Large intestine (tissue), 3 donors: ENCODE results near the gene ESR2. TPM values are rescaled to one million over a fixed set of nuclear protein-coding genes. Genes with fewer than 3 reads are reported as not detected.
"Not testable (repeated sequence)": the region's sequence is repeated elsewhere in the genome, so short reads cannot be mapped to it uniquely, and the experiment has no call there.

Experiments
- DNase-seq, 2 donors: peaks; one replicate each; pipeline versions ENCODE4 v3.0.0 to v3.0.0-alpha.2; 2013
- H3K27ac ChIP-seq: one replicate; pipeline ENCODE4 v1.5.1; 2013; ENCODE audit warnings: low read length
- H3K27me3 ChIP-seq: 2 replicates; pipeline ENCODE4 v1.6.1; 2013; ENCODE audit warnings: low read length; ENCODE audit not compliant: control insufficient read depth, insufficient read depth
- H3K36me3 ChIP-seq: 2 replicates; pipeline ENCODE4 v1.6.1; 2013; ENCODE audit warnings: low read length; ENCODE audit not compliant: control insufficient read depth, insufficient read depth
- H3K4me1 ChIP-seq: one replicate; pipeline ENCODE4 v1.6.1; 2013; ENCODE audit warnings: low read length; ENCODE audit not compliant: control insufficient read depth, insufficient read depth
- H3K4me3 ChIP-seq: one replicate; pipeline ENCODE4 v1.5.1; 2013; ENCODE audit warnings: low read length
- H3K9me3 ChIP-seq: one replicate; pipeline ENCODE4 v1.6.1; 2013; ENCODE audit warnings: mild to moderate bottlenecking, low read depth, low read length, moderate library complexity; ENCODE audit not compliant: control insufficient read depth
- WGBS: methylation state at CpG from one replicate; pipeline ENCODE4 v1.1.5; 2013; ENCODE audit warnings: low lambda C conversion rate; ENCODE audit not compliant: insufficient coverage; 5-methylcytosine and 5-hydroxymethylcytosine counted together
- polyA plus RNA-seq: library from polyadenylated mRNA; unstranded; fragments of 120-200 nt; gene quantifications from one replicate; pipeline ENCODE4 v1.2.1, GENCODE V29; 2013

Gene ESR2
- polyA plus RNA-seq, 1 donor = 0.66 TPM

- WGBS = no CpG with 5 or more reads among the region's 3 CpGs
- DNase-seq = no peak
- Histone ChIP-seq H3K9me3 (peaks cover 7% of the 10 kb centered on the region), H3K4me1 (no peaks in the 10 kb centered on the region), H3K36me3 (peaks cover 39% of the 10 kb centered on the region), H3K27me3 (no peaks in the 10 kb centered on the region), H3K27ac (no peak overlapping the region), H3K4me3 (no peak overlapping the region)
Measured at GRCh38 chr14:64187331-64187730, 106.8 kb downstream of the ESR2 start.

- H3K9me3 ChIP-seq = peaks cover 7% of the 10 kb centered on the region
- no peaks in the 10 kb centered on the region for H3K27me3 ChIP-seq
- no peaks in the 10 kb centered on the region for H3K4me1 ChIP-seq
- DNase-seq = no peak
- H3K36me3 ChIP-seq = peaks cover 41% of the 10 kb centered on the region
- no CpG with 5 or more reads among the region's 12 CpGs for WGBS
- H3K27ac ChIP-seq = no peak overlapping the region
- H3K4me3 ChIP-seq = no peak overlapping the region
Measured at GRCh38 chr14:64186231-64187129, 107.7 kb downstream of the ESR2 start.

- Histone ChIP-seq H3K9me3 (peaks cover 7% of the 10 kb centered on the region), H3K27ac (no peak overlapping the region), H3K4me1 (no peaks in the 10 kb centered on the region), H3K27me3 (no peaks in the 10 kb centered on the region), H3K4me3 (no peak overlapping the region), H3K36me3 (peaks cover 40% of the 10 kb centered on the region)
- no CpG with 5 or more reads among the region's 1 CpG for WGBS
- DNase-seq = no peak
Measured at GRCh38 chr14:64185184-64185583, 109.0 kb downstream of the ESR2 start.

- DNase-seq = no peak
- no peaks in the 10 kb centered on the region for H3K4me1 ChIP-seq
- no CpG with 5 or more reads among the region's 7 CpGs for WGBS
- no peak overlapping the region for H3K4me3 ChIP-seq
- H3K36me3 ChIP-seq = peaks cover 32% of the 10 kb centered on the region
- peaks cover 7% of the 10 kb centered on the region for H3K9me3 ChIP-seq
- no peaks in the 10 kb centered on the region for H3K27me3 ChIP-seq
- H3K27ac ChIP-seq = no peak overlapping the region
Measured at GRCh38 chr14:64184103-64184729, 110.0 kb downstream of the ESR2 start.

- H3K27ac ChIP-seq, H3K27me3 ChIP-seq, DNase-seq, H3K9me3 ChIP-seq, H3K4me1 ChIP-seq, H3K4me3 ChIP-seq: not testable (repeated sequence)
- H3K36me3 ChIP-seq = peaks cover 30% of the 10 kb centered on the region
- no CpG with 5 or more reads among the region's 40 CpGs for WGBS
Measured at GRCh38 chr14:64182908-64183307, 111.3 kb downstream of the ESR2 start.

- H3K36me3 ChIP-seq = peaks cover 35% of the 10 kb centered on the region
- no CpG with 5 or more reads among the region's 3 CpGs for WGBS
- no peaks in the 10 kb centered on the region for H3K27me3 ChIP-seq
Measured at GRCh38 chr14:64178814-64179213, 115.4 kb downstream of the ESR2 start.

GRCh38 chr14:64176330-64176729 lies 117.8 kb downstream of the ESR2 start:
- H3K4me3 ChIP-seq = no peak overlapping the region
- no peaks in the 10 kb centered on the region for H3K9me3 ChIP-seq
- no peak overlapping the region for H3K27ac ChIP-seq
- H3K27me3 ChIP-seq = no peaks in the 10 kb centered on the region
- WGBS = 100% methylated on average over 1 of the region's 2 CpGs
- peaks cover 40% of the 10 kb centered on the region for H3K36me3 ChIP-seq
- DNase-seq = no peak
- no peaks in the 10 kb centered on the region for H3K4me1 ChIP-seq

More at GRCh38 chr14:64178814-64179213, 115.4 kb downstream of the ESR2 start:
- Histone ChIP-seq H3K27ac (no peak overlapping the region), H3K9me3 (peaks cover 7% of the 10 kb centered on the region), H3K4me3 (no peak overlapping the region), H3K4me1 (no peaks in the 10 kb centered on the region)
- DNase-seq = no peak

- Histone ChIP-seq H3K4me3 (no peak overlapping the region), H3K9me3 (no peaks in the 10 kb centered on the region), H3K4me1 (no peaks in the 10 kb centered on the region), H3K27ac (no peak overlapping the region), H3K27me3 (no peaks in the 10 kb centered on the region), H3K36me3 (peaks cover 46% of the 10 kb centered on the region)
- no CpG with 5 or more reads among the region's 2 CpGs for WGBS
- DNase-seq = no peak
Measured at GRCh38 chr14:64174922-64175782, 119.0 kb downstream of the ESR2 start.

- H3K36me3 ChIP-seq = peaks cover 60% of the 10 kb centered on the region
- H3K9me3 ChIP-seq = no peaks in the 10 kb centered on the region
- no peaks in the 10 kb centered on the region for H3K4me1 ChIP-seq
- DNase-seq = no peak
- H3K27me3 ChIP-seq = no peaks in the 10 kb centered on the region
- no peak overlapping the region for H3K4me3 ChIP-seq
- H3K27ac ChIP-seq = no peak overlapping the region
- WGBS = 100% methylated on average over 1 of the region's 8 CpGs
Measured at GRCh38 chr14:64170181-64170580, 124.0 kb downstream of the ESR2 start.

- no CpG with 5 or more reads among the region's 3 CpGs for WGBS
- no peaks in the 10 kb centered on the region for H3K27me3 ChIP-seq
- no peak overlapping the region for H3K4me3 ChIP-seq
- no peak for DNase-seq
- H3K36me3 ChIP-seq = peaks cover 54% of the 10 kb centered on the region
- no peaks in the 10 kb centered on the region for H3K9me3 ChIP-seq
- no peak overlapping the region for H3K27ac ChIP-seq
- no peaks in the 10 kb centered on the region for H3K4me1 ChIP-seq
Measured at GRCh38 chr14:64159588-64159987, 134.6 kb downstream of the ESR2 start.
